ACHN (cell line): ENCODE results near the gene ANKRD9.

Experiments
- DNase-seq: peaks from one replicate; pipeline ENCODE4 v3.0.0-alpha.2; 2015
- in situ Hi-C: cut with HindIII; loops from 2 replicates; pipeline ENCODE4 v1.10.0; 2017; ENCODE audit warnings: low sequenced_read_pairs, low pct_ligation_motif_present, low pct_unique_long_range_greater_than_20kb

ANKRD9 gene

DNA sequence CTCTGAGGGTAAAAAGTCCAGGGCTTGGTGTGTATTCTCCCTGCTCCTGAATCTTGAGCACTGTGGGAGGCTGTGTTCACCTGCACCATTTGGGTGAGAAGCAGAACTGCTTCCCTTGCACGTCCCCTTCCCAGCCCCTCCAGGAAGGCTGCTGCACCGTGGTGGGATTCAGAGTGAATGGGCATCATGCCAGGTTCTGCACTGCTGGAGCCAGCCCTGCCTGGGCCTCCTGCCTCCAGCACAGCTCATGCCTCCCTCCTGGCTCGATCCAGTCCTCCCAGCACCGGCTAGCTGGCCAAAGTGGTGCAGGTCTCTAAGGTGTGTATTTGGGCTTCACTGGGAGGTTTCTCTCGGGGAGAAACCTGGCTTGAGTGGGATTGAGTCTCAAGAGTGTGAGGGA lies 54.9 kb downstream of the ANKRD9 start:
- DNase-seq, result no peak
- in situ Hi-C loops, result no loop called here

DNA sequence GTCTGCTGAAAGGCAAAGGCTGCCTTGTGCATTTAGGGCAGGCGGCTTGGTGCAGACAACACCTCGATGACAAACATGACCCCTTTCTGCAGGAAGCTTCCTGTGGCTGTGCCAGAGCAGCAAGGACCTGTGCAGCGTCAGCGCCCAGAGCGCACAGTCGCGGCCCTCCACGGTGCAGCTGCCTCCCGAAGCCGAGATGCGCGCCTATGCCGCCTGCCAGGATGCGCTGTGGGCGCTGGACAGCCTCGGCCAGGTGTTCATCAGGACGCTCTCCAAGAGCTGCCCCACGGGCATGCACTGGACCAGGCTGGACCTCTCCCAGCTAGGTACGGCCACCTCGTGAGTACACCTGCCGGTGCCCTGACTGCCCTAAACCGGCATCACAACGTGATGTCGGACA lies 57.3 kb downstream of the ANKRD9 start:
- no peak for DNase-seq
- in situ Hi-C loops, result no loop called here
